K562 treated with DMSO at 1 percent for 48 hours (cell line): ENCODE measurements around the gene B9D2. TPM values are rescaled to one million over a fixed set of nuclear protein-coding genes. Genes with fewer than 3 reads are reported as not detected.

Experiments used
- total RNA-seq: library from RNA; unstranded; fragments of 300-600 nt; gene quantifications from 2 replicates; pipeline ENCODE4 v1.2.3, GENCODE V29; 2022; ENCODE audit warnings: low replicate concordance; ENCODE audit errors: extremely low read depth

B9D2 gene
- total RNA-seq, result not detected in 2 replicates

GRCh38 chr19:41363753-41364523 is at the start of gene B9D2:
B9D2 (minus strand) TSS chr19:41364149; CDS start chr19:41363519, 630 bp downstream.

GRCh38 chr19:41397086-41398049 is 33.4 kb upstream of the B9D2 start, which contains the start of the genes BCKDHA and EXOSC5:
BCKDHA (plus strand) TSS chr19:41397818; CDS start chr19:41397828, 10 bp downstream.
EXOSC5 (minus strand) TSS chr19:41397359; CDS start chr19:41397328, 31 bp downstream.

GRCh38 chr19:41376241-41376997 is 12.5 kb upstream of the B9D2 start, which contains the start of gene TMEM91:
TMEM91 (plus strand) TSS chr19:41376533; CDS start chr19:41378310, 1,777 bp downstream.

GRCh38 chr19:41353466-41354342 is 10.2 kb downstream of the B9D2 start, which contains the start of gene TGFB1:
TGFB1 (minus strand) TSS chr19:41353922; CDS start chr19:41353044, 878 bp downstream.

GRCh38 chr19:41310033-41310831 is 53.7 kb downstream of the B9D2 start, which contains the start of gene CCDC97:
CCDC97 (plus strand) TSS chr19:41310172; CDS start chr19:41310311, 139 bp downstream.

Other genes starting within 250 kb of the B9D2 start
- gene CYP2F1, start 249.7 kb downstream of the B9D2 start, total RNA-seq, result not detected in 2 replicates
- gene CYP2S1, start 170.9 kb downstream of the B9D2 start, total RNA-seq, result not detected in 2 replicates
- not detected in 2 replicates for gene AXL, start 144.9 kb downstream of the B9D2 start, total RNA-seq
- gene HNRNPUL1, start 99.8 kb downstream of the B9D2 start, total RNA-seq, result 971 and 1,312 TPM in 2 replicates
- not detected in 2 replicates for gene CCDC97, start 54.0 kb downstream of the B9D2 start, total RNA-seq
- not detected in 2 replicates for gene TGFB1, start 10.2 kb downstream of the B9D2 start, total RNA-seq
- gene TMEM91, start 12.4 kb upstream of the B9D2 start, total RNA-seq, result not detected in 2 replicates
- not detected in 2 replicates for gene EXOSC5, start 33.2 kb upstream of the B9D2 start, total RNA-seq
- not detected in 2 replicates for gene BCKDHA, start 33.7 kb upstream of the B9D2 start, total RNA-seq
- gene B3GNT8, start 63.2 kb upstream of the B9D2 start, total RNA-seq, result not detected in 2 replicates
- not detected in 2 replicates for gene DMAC2, start 75.8 kb upstream of the B9D2 start, total RNA-seq
- not detected in 2 replicates for gene ERICH4, start 79.0 kb upstream of the B9D2 start, total RNA-seq
- not detected in 2 replicates for gene CEACAM21, start 212.0 kb upstream of the B9D2 start, total RNA-seq